Dermis microvascular lymphatic vessel endothelial cell (primary cell): ENCODE data around the gene DAAM1. TPM values are rescaled to one million over a fixed set of nuclear protein-coding genes. Genes with fewer than 3 reads are reported as not detected.

Source experiments
- DNase-seq, 2 donors: peaks; one replicate each; pipeline versions ENCODE4 v3.0.0 to v3.0.0-alpha.2; 2010; ENCODE audit warnings: low read depth in 2 of 2
- total RNA-seq: library from RNA; depleted of rRNA; stranded (reverse); fragments of >200 nt; gene quantifications from 2 replicates; pipeline ENCODE4 v1.2.1, GENCODE V29; 2014

Gene DAAM1
- total RNA-seq, 1 donor from 2014 or later = 32.1 TPM

- DNase-seq = no peak
Observed at GRCh38 chr14:59221568-59221967, 33.1 kb downstream of the DAAM1 start.

GRCh38 chr14:59224341-59224740, 35.9 kb downstream of the DAAM1 start:
- DNase-seq = no peak

- no peak for DNase-seq
Observed at GRCh38 chr14:59225281-59225680, 36.8 kb downstream of the DAAM1 start.

GRCh38 chr14:59228421-59228820, 40.0 kb downstream of the DAAM1 start:
- no peak for DNase-seq

- no peak for DNase-seq
Observed at GRCh38 chr14:59229653-59230406, 41.4 kb downstream of the DAAM1 start.

GRCh38 chr14:59236195-59236594, 47.7 kb downstream of the DAAM1 start:
- no peak for DNase-seq

- DNase-seq = no peak
Observed at GRCh38 chr14:59238216-59238615, 49.7 kb downstream of the DAAM1 start.

- no peak for DNase-seq
Observed at GRCh38 chr14:59239022-59239421, 50.6 kb downstream of the DAAM1 start.

- no peak for DNase-seq
Observed at GRCh38 chr14:59240356-59240755, 51.9 kb downstream of the DAAM1 start.

- DNase-seq = no peak
Observed at GRCh38 chr14:59241121-59241520, 52.7 kb downstream of the DAAM1 start.

- no peak for DNase-seq
Observed at GRCh38 chr14:59243174-59243573, 54.7 kb downstream of the DAAM1 start.

GRCh38 chr14:59244581-59244980, 56.1 kb downstream of the DAAM1 start:
- no peak for DNase-seq

- DNase-seq = no peak
Observed at GRCh38 chr14:59245809-59246295, 57.4 kb downstream of the DAAM1 start.

- DNase-seq = no peak
Observed at GRCh38 chr14:59246566-59246965, 58.1 kb downstream of the DAAM1 start.

GRCh38 chr14:59247801-59248584, 59.5 kb downstream of the DAAM1 start:
- DNase-seq = no peak

GRCh38 chr14:59249029-59249428, 60.6 kb downstream of the DAAM1 start:
- DNase-seq = no peak

- no peak for DNase-seq
Observed at GRCh38 chr14:59251811-59252771, 63.6 kb downstream of the DAAM1 start.

- no peak for DNase-seq
Observed at GRCh38 chr14:59252772-59253500, 64.5 kb downstream of the DAAM1 start.

GRCh38 chr14:59253527-59253926, 65.1 kb downstream of the DAAM1 start:
- no peak for DNase-seq

- peak in 1 of 2 donors; percentile 45 for DNase-seq
Observed at GRCh38 chr14:59254146-59254910, 65.9 kb downstream of the DAAM1 start.
